Prostate gland (tissue), 2 donors: ENCODE results near the gene CYB5A.

Source experiments
- POLR2A ChIP-seq: fragments of 450-650 bp; IDR thresholded peaks from one replicate; pipeline ENCODE4 v1.6.1; 2016; ENCODE audit warnings: antibody characterized with exemption, mild to moderate bottlenecking
- POLR2AphosphoS5 ChIP-seq: sonication (generic); formaldehyde crosslinking; IDR thresholded peaks from one replicate; pipeline ENCODE4 v1.6.1; 2017; ENCODE audit warnings: antibody characterized with exemption
- TF ChIP-seq, protein P1 (sequence below), 4 experiments: fragments of 200-600 bp in 2 of 4; fragments of 450-650 bp in 2 of 4; sonication (generic) in 2 of 4; IDR thresholded peaks; 1 replicate in 3 of 4; 2 replicates in 1 of 4; pipeline ENCODE4 v1.5.1; 2016 to 2019; ENCODE audit warnings: antibody characterized with exemption in 4 of 4, mild to moderate bottlenecking in 2 of 4, moderate library complexity in 2 of 4

DNA sequence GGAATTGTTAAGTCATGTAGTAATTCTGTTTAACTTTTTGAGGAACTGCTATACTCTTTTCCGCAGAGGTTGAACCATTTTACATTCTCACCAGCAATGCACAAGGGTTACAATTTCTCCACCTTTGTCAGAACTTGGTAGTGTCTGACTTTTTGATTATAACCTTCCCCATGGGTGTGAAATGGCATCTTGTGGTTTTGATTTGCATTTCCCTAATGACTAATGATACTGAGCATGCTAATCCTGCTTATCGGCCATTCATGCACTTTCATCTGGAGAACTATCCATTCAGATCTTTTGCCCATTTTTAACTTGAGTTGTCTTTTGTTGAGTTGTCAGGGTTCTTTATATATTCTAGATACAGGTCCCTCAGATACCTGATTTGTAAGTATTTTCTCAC, 47.2 kb downstream of the CYB5A start:
- TF ChIP-seq POLR2A (no peak), POLR2AphosphoS5 (no peak)
- TF ChIP-seq, protein P1, sequence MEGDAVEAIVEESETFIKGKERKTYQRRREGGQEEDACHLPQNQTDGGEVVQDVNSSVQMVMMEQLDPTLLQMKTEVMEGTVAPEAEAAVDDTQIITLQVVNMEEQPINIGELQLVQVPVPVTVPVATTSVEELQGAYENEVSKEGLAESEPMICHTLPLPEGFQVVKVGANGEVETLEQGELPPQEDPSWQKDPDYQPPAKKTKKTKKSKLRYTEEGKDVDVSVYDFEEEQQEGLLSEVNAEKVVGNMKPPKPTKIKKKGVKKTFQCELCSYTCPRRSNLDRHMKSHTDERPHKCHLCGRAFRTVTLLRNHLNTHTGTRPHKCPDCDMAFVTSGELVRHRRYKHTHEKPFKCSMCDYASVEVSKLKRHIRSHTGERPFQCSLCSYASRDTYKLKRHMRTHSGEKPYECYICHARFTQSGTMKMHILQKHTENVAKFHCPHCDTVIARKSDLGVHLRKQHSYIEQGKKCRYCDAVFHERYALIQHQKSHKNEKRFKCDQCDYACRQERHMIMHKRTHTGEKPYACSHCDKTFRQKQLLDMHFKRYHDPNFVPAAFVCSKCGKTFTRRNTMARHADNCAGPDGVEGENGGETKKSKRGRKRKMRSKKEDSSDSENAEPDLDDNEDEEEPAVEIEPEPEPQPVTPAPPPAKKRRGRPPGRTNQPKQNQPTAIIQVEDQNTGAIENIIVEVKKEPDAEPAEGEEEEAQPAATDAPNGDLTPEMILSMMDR (IDR thresholded peaks at IDR 0.05): no peak
